B cell (primary cell): ENCODE measurements around the gene SMPD3.

Experiments used
- CTCF ChIP-seq: fragments of 200-600 bp; IDR thresholded peaks from one replicate; pipeline ENCODE4 v1.8.0; 2022; ENCODE audit warnings: antibody characterized with exemption, mild to moderate bottlenecking
- EZH2 ChIP-seq: IDR thresholded peaks from 2 replicates; pipeline ENCODE4 v1.6.1; 2012; ENCODE audit warnings: borderline replicate concordance, low read depth, mild to moderate bottlenecking, moderate library complexity, low read length; ENCODE audit not compliant: insufficient read depth, poor library complexity, severe bottlenecking

GRCh38 chr16:68324336-68324735 is 124.0 kb downstream of the SMPD3 start:
- TF ChIP-seq CTCF (no peak), EZH2 (no peak)
